IMR-90 (cell line): Measurements from ENCODE around the gene SOX2.

Source experiments
- CTCF ChIP-seq: conservative IDR thresholded peaks from 2 replicates; pipeline ENCODE4 v1.5.1; 2012; ENCODE audit warnings: mild to moderate bottlenecking, low read depth, low read length, improper control_type of control experiment
- NFE2L2 ChIP-seq: fragments of 150-350 bp; IDR thresholded peaks from 2 replicates; pipeline ENCODE4 v1.6.1; 2016; ENCODE audit warnings: low read depth, mild to moderate bottlenecking, low read length

- TF ChIP-seq NFE2L2 (no peak), CTCF (no peak)
These were observed 21.0 kb upstream of the SOX2 start for GRCh38 chr3:181690769-181691168.
